Upper lobe of left lung (tissue), 6 donors: ENCODE measurements around the gene CAPN10. TPM values are rescaled to one million over a fixed set of nuclear protein-coding genes. Genes with fewer than 3 reads are reported as not detected.
A peak's percentile ranks its signal among the peaks of the same experiment; 100 is the strongest.

ENCODE experiments used
- ATAC-seq, 2 donors: fragments of 200-7000 bp; cut with Tn5 transposase; one replicate each; pipeline ENCODE4 v1.9.1; 2022; ENCODE audit warnings: mild to moderate bottlenecking in 2 of 2, moderate library complexity in 2 of 2; ENCODE audit not compliant: low FRiP score in 2 of 2
- DNase-seq, 2 donors: peaks; one replicate each; pipeline ENCODE4 v3.0.0-alpha.2; 2019 to 2020
- H3K27ac ChIP-seq, 4 donors: fragments of 200-600 bp; sonication (generic); one replicate each; pipeline ENCODE4 v1.5.1; 2016 to 2019
- H3K27me3 ChIP-seq, 4 donors: fragments of 200-600 bp; sonication (generic); one replicate each; pipeline ENCODE4 v1.5.1; 2017 to 2019
- H3K36me3 ChIP-seq, 4 donors: fragments of 200-600 bp; sonication (generic); one replicate each; pipeline ENCODE4 v1.5.1; 2016 to 2019
- H3K4me1 ChIP-seq, 4 donors: fragments of 200-600 bp; sonication (generic); one replicate each; pipeline ENCODE4 v1.5.1; 2018 to 2019
- H3K4me3 ChIP-seq, 4 donors: fragments of 200-600 bp; sonication (generic); one replicate each; pipeline ENCODE4 v1.5.1; 2017 to 2019; ENCODE audit warnings: mild to moderate bottlenecking in 2 of 4, moderate library complexity in 1 of 4
- H3K9me3 ChIP-seq, 4 donors: fragments of 200-600 bp; sonication (generic); one replicate each; pipeline ENCODE4 v1.5.1; 2018 to 2019
- CTCF ChIP-seq, 6 experiments: fragments of 450-650 bp in 4 of 6; fragments of 200-600 bp in 2 of 6; sonication (generic) in 2 of 6; IDR thresholded peaks; one replicate each; pipeline ENCODE4 v1.5.1; 2016 to 2019; ENCODE audit warnings: antibody characterized with exemption in 6 of 6
- EP300 ChIP-seq, 4 donors: sonication (generic); formaldehyde crosslinking; IDR thresholded peaks; one replicate each; pipeline ENCODE4 v1.5.1; 2017; ENCODE audit warnings: antibody characterized with exemption in 4 of 4, control low read depth in 2 of 4
- POLR2A ChIP-seq, 4 donors: fragments of 450-650 bp; IDR thresholded peaks; one replicate each; pipeline ENCODE4 v1.5.1; 2016 to 2017; ENCODE audit warnings: antibody characterized with exemption in 4 of 4, mild to moderate bottlenecking in 2 of 4
- POLR2AphosphoS5 ChIP-seq, 2 donors: sonication (generic); formaldehyde crosslinking; IDR thresholded peaks; one replicate each; pipeline ENCODE4 v1.5.1; 2017; ENCODE audit warnings: antibody characterized with exemption in 2 of 2
- WGBS, 2 donors: methylation state at CpG; one replicate each; pipeline ENCODE4 v1.1.5; 2017 to 2018; 5-methylcytosine and 5-hydroxymethylcytosine counted together
- total RNA-seq, 6 donors: library from RNA; depleted of rRNA in 4 of 6; stranded (reverse); fragments of >200 nt in 4 of 6; gene quantifications; one replicate each; pipeline versions ENCODE4 v1.1.0 to v1.2.1, GENCODE V29; 2016 to 2021
- donor health status: DM: no; HTN: no; CAD: no; lungs with moderate emphysema.
- donor health status: DM: no; HTN: yes; CAD: no; lungs with severe emphysema.

CAPN10 gene
- total RNA-seq, 6 donors from 2014 or later, result 35.3 to 118 (median 38.9) TPM

GRCh38 chr2:240567872-240568677, 18.5 kb upstream of the CAPN10 start, which contains the start of gene RNPEPL1:
RNPEPL1 (plus strand) TSS chr2:240568484; CDS start chr2:240568587, 103 bp downstream.
- H3K4me1 ChIP-seq, result peaks cover 50 to 78% (median 63%) of the 10 kb centered on the region in 4 donors
- ATAC-seq, result peak in 1 of 2 donors; percentile 54
- peaks cover 0 to 9% (median 4%) of the 10 kb centered on the region in 4 donors for H3K36me3 ChIP-seq
- no peaks in the 10 kb centered on the region for H3K27me3 ChIP-seq
- TF ChIP-seq EP300 (IDR thresholded peaks at IDR 0.05) (no peak), POLR2A (IDR thresholded peaks at IDR 0.05) (peak in 2 of 4 donors; percentile 3 to 27), CTCF (IDR thresholded peaks at IDR 0.05) (peak in 4 of 6 experiments; percentile 13 to 28 (median 26))
- no peaks in the 10 kb centered on the region for H3K9me3 ChIP-seq
- DNase-seq, result peak; percentile 52 to 94
- WGBS, 2 donors, result 0 to 1% methylated on average over 1 to 16 of the region's 106 CpGs
- peak within 1 kb of the TSS; percentile 94 to 97 (median 96) for H3K27ac ChIP-seq
- peak within 1 kb of the TSS; percentile 79 to 95 (median 87) for H3K4me3 ChIP-seq

GRCh38 chr2:240568678-240569522, 17.6 kb upstream of the CAPN10 start:
- TF ChIP-seq EP300 (IDR thresholded peaks at IDR 0.05), result no peak
- TF ChIP-seq CTCF (IDR thresholded peaks at IDR 0.05), result peak in 3 of 6 experiments; percentile 17 to 51 (median 38)
- H3K27me3 ChIP-seq, result no peaks in the 10 kb centered on the region
- peak in 1 of 2 donors; percentile 25 for ATAC-seq
- DNase-seq, result peak; percentile 66 to 96
- peaks cover 50 to 75% (median 62%) of the 10 kb centered on the region in 4 donors for H3K4me1 ChIP-seq
- H3K27ac ChIP-seq, result peak overlapping the region; percentile 78 to 91 (median 84)
- WGBS, 2 donors, result 0 to 1% methylated on average over 13 to 30 of the region's 93 CpGs
- peak overlapping the region; percentile 79 to 95 (median 87) for H3K4me3 ChIP-seq
- H3K36me3 ChIP-seq, result peaks cover 0 to 17% (median 8%) of the 10 kb centered on the region in 4 donors
- H3K9me3 ChIP-seq, result no peaks in the 10 kb centered on the region

GRCh38 chr2:240569523-240569997, 17.0 kb upstream of the CAPN10 start:
- Histone ChIP-seq H3K27me3 (no peaks in the 10 kb centered on the region), H3K36me3 (peaks cover under 1 to 24% (median 14%) of the 10 kb centered on the region in 4 donors), H3K4me3 (peak overlapping the region; percentile 79 to 95 (median 87)), H3K9me3 (no peaks in the 10 kb centered on the region), H3K27ac (peak overlapping the region; percentile 78 to 91 (median 84)), H3K4me1 (peaks cover 50 to 68% (median 56%) of the 10 kb centered on the region in 4 donors)
- WGBS, 2 donors, result 74 to 80% methylated on average over 5 to 9 of the region's 9 CpGs
- no peak for ATAC-seq
- DNase-seq, result peak; percentile 24 to 56
- no peak for TF ChIP-seq POLR2A (IDR thresholded peaks at IDR 0.05)
- no peak for TF ChIP-seq EP300 (IDR thresholded peaks at IDR 0.05)
- peak in 1 of 6 experiments; percentile 3 for TF ChIP-seq CTCF (IDR thresholded peaks at IDR 0.05)

GRCh38 chr2:240569998-240570530, 16.5 kb upstream of the CAPN10 start:
- ATAC-seq, result no peak
- H3K4me3 ChIP-seq, result peak overlapping the region in 2 of 4 donors; percentile 79 to 91

More at GRCh38 chr2:240569998-240570530, 16.5 kb upstream of the CAPN10 start:
- Histone ChIP-seq H3K27ac (peak overlapping the region in 3 of 4 donors; percentile 79 to 91 (median 90)), H3K4me1 (peaks cover 47 to 63% (median 51%) of the 10 kb centered on the region in 4 donors), H3K9me3 (no peaks in the 10 kb centered on the region), H3K27me3 (no peaks in the 10 kb centered on the region), H3K36me3 (peaks cover 6 to 29% (median 19%) of the 10 kb centered on the region in 4 donors)
- TF ChIP-seq CTCF (IDR thresholded peaks at IDR 0.05) (no peak), POLR2AphosphoS5 (IDR thresholded peaks at IDR 0.05) (no peak), POLR2A (IDR thresholded peaks at IDR 0.05) (no peak), EP300 (IDR thresholded peaks at IDR 0.05) (no peak)
- peak; percentile 16 to 79 for DNase-seq
- WGBS, 2 donors, result 92 to 94% methylated on average over 5 to 12 of the region's 15 CpGs
